AG04450 (cell line): ENCODE measurements around the gene EPB41L4A. TPM values are rescaled to one million over a fixed set of nuclear protein-coding genes. Genes with fewer than 3 reads are reported as not detected.
"Not testable (repeated sequence)": the region's sequence is repeated elsewhere in the genome, so short reads cannot be mapped to it uniquely, and the experiment has no call there.

ENCODE experiments used
- CTCF ChIA-PET: fragments of 300-600, 350-600 bp; formaldehyde crosslinking; extraction: SDS; loops from one replicate; lab custom pipeline; 2022; ENCODE audit warnings: antibody characterized with exemption, inconsistent platforms; lab: Charles Lee
- POLR2A ChIA-PET: fragments of 350-600 bp; formaldehyde crosslinking; extraction: SDS; loops from one replicate; lab custom pipeline; 2021; ENCODE audit warnings: antibody characterized with exemption, inconsistent platforms; lab: Yijun Ruan, JAX
- DNase-seq: peaks from one replicate; pipeline ENCODE4 v3.0.0-alpha.2; 2011; ENCODE audit warnings: low read depth, low spot score
- H3K27ac ChIP-seq: one replicate; pipeline ENCODE4 v1.5.1; 2012; ENCODE audit warnings: low read depth, low read length, control low read depth
- H3K27me3 ChIP-seq: one replicate; pipeline ENCODE4 v1.6.0; 2012; ENCODE audit warnings: low read length; ENCODE audit not compliant: control insufficient read depth, insufficient read depth
- H3K4me3 ChIP-seq: 2 replicates; pipeline ENCODE4 v1.5.1; 2011; ENCODE audit warnings: mild to moderate bottlenecking, low read depth, low read length, control low read depth
- H3K9me3 ChIP-seq: 2 replicates; pipeline ENCODE4 v1.5.1; 2012; ENCODE audit warnings: low read length; ENCODE audit not compliant: control insufficient read depth, insufficient read depth
- CTCF ChIP-seq: IDR thresholded peaks from 2 replicates; pipeline ENCODE4 v1.5.1; 2011; ENCODE audit warnings: low read depth, low read length, control low read depth, inconsistent platforms
- polyA plus RNA-seq: library from polyadenylated mRNA; depleted of rRNA; stranded (reverse); fragments of >200 nt; gene quantifications from 2 replicates; pipeline ENCODE4 v1.2.3, GENCODE V29; 2011

EPB41L4A gene
- polyA plus RNA-seq, 1 experiment = not detected

- CTCF ChIA-PET = interaction anchor here (0.8 kb wide), 1 partner anchor 43 kb away, joined by 3 read pairs; no protein-coding TSS in a partner anchor
- H3K4me3 ChIP-seq = no peak overlapping the region
- no peaks in the 10 kb centered on the region for H3K27me3 ChIP-seq
- no peaks in the 10 kb centered on the region for H3K9me3 ChIP-seq
- DNase-seq = no peak
- no peak for TF ChIP-seq CTCF
- no peak overlapping the region for H3K27ac ChIP-seq
- POLR2A ChIA-PET = no interaction called here
Measured at GRCh38 chr5:112227911-112228631, 191.0 kb downstream of the EPB41L4A start.

GRCh38 chr5:112226215-112226614 is 192.9 kb downstream of the EPB41L4A start:
- no peak overlapping the region for H3K27ac ChIP-seq
- no peak for DNase-seq
- no peak overlapping the region for H3K4me3 ChIP-seq
- POLR2A ChIA-PET = no interaction called here
- no peaks in the 10 kb centered on the region for H3K27me3 ChIP-seq
- no peak for TF ChIP-seq CTCF
- CTCF ChIA-PET = no interaction called here
- H3K9me3 ChIP-seq = no peaks in the 10 kb centered on the region

GRCh38 chr5:112222997-112223396 is 196.1 kb downstream of the EPB41L4A start:
- H3K4me3 ChIP-seq, DNase-seq, H3K27ac ChIP-seq, H3K9me3 ChIP-seq, POLR2A ChIA-PET, CTCF ChIA-PET, H3K27me3 ChIP-seq: not testable (repeated sequence)

GRCh38 chr5:112221128-112221527 is 197.9 kb downstream of the EPB41L4A start:
- Histone ChIP-seq H3K27ac (no peak overlapping the region), H3K27me3 (no peaks in the 10 kb centered on the region), H3K9me3 (no peaks in the 10 kb centered on the region), H3K4me3 (no peak overlapping the region)
- DNase-seq = no peak
- POLR2A ChIA-PET = no interaction called here
- TF ChIP-seq CTCF = no peak
- CTCF ChIA-PET = interaction anchor here (1.7 kb wide), 1 partner anchor 46 kb away, joined by 3 read pairs; no protein-coding TSS in a partner anchor

GRCh38 chr5:112219000-112219399 is 200.1 kb downstream of the EPB41L4A start:
- Histone ChIP-seq H3K27me3 (no peaks in the 10 kb centered on the region), H3K27ac (no peak overlapping the region), H3K4me3 (no peak overlapping the region), H3K9me3 (no peaks in the 10 kb centered on the region)
- ChIA-PET CTCF (no interaction called here), POLR2A (no interaction called here)
- DNase-seq = no peak
- no peak for TF ChIP-seq CTCF
